ENCODE data around the gene VCL. TPM values are rescaled to one million over a fixed set of nuclear protein-coding genes. Genes with fewer than 3 reads are reported as not detected.

VCL gene
- total RNA-seq, 1 experiment from 2014 or later, result 106 TPM

GRCh38 chr10:74075906-74076305, 78.0 kb downstream of the VCL start:
- Histone ChIP-seq H4K20me1 (ENCODE audit: insufficient read depth) (no peaks in the 10 kb centered on the region), H3K4me2 (ENCODE audit: low read length) (no peak overlapping the region), H3K9me3 (ENCODE audit: control insufficient read depth in 1 of 2, insufficient read depth in 1 of 2, low read depth in 1 of 2, low read length in 2 of 2) (no peaks in the 10 kb centered on the region), H3K79me2 (ENCODE audit: insufficient read depth, low read length) (peaks cover 39% of the 10 kb centered on the region), H3K36me3 (ENCODE audit: control insufficient read depth in 1 of 2, insufficient read depth in 2 of 2, low read length in 2 of 2) (peaks cover 9 to 35% of the 10 kb centered on the region in 2 experiments; a peak in 3 of 4 replicates), H3K4me3 (replicated peaks in 1 of 2; ENCODE audit: low read depth in 1 of 2, low read length in 2 of 2) (no peak overlapping the region), H2AFZ (ENCODE audit: low read depth, low read length, poor library complexity, severe bottlenecking) (no peak overlapping the region), H3K27ac (ENCODE audit: low read depth, low read length) (no peak overlapping the region), H3K27me3 (ENCODE audit: insufficient read depth, low read length) (no peaks in the 10 kb centered on the region), H3K4me1 (ENCODE audit: control insufficient read depth in 1 of 2, insufficient read depth in 2 of 2, low read length in 2 of 2) (peaks cover 30 to 56% of the 10 kb centered on the region in 2 experiments), H3K9ac (ENCODE audit: low read length) (no peak overlapping the region), H3K9me2 (ENCODE audit: insufficient read depth) (no peaks in the 10 kb centered on the region)
- intact Hi-C loops (cut with micrococcal nuclease), result no loop called here
- ATAC-seq, result no peak
- no peak for DNase-seq (ENCODE audit: low read depth, low spot score)
- ChIA-PET POLR2A (interaction anchor here (1.4 kb wide), 1 partner anchor 188 kb away, joined by 3 read pairs; no protein-coding TSS in a partner anchor), RAD21 (ENCODE audit: low non-redundant PET in 1 of 2, low total read pairs in 2 of 2, uncharacterized antibody in 2 of 2, unreplicated experiment in 2 of 2) (no interaction called here), CTCF (interaction anchor here (3.0 kb wide), 1 partner anchor 196 kb away, joined by 9 read pairs; no protein-coding TSS in a partner anchor)
- TF ChIP-seq CEBPB (IDR thresholded peaks at IDR 0.05; ENCODE audit: low read depth) (no peak), YY1 (IDR thresholded peaks at IDR 0.05; ENCODE audit: extremely low read depth, insufficient replicate concordance, low read depth, low read length) (no peak), ELF1 (IDR thresholded peaks at IDR 0.05; ENCODE audit: borderline replicate concordance, low read depth) (no peak), JUND (IDR thresholded peaks at IDR 0.05) (no peak), ZFX (IDR thresholded peaks at IDR 0.05) (no peak), RAD21 (IDR thresholded peaks at IDR 0.05; ENCODE audit: low read depth) (no peak), ZNF274 (IDR thresholded peaks at IDR 0.05; ENCODE audit: low read depth, low read length) (no peak)
- TF ChIP-seq, protein P1, sequence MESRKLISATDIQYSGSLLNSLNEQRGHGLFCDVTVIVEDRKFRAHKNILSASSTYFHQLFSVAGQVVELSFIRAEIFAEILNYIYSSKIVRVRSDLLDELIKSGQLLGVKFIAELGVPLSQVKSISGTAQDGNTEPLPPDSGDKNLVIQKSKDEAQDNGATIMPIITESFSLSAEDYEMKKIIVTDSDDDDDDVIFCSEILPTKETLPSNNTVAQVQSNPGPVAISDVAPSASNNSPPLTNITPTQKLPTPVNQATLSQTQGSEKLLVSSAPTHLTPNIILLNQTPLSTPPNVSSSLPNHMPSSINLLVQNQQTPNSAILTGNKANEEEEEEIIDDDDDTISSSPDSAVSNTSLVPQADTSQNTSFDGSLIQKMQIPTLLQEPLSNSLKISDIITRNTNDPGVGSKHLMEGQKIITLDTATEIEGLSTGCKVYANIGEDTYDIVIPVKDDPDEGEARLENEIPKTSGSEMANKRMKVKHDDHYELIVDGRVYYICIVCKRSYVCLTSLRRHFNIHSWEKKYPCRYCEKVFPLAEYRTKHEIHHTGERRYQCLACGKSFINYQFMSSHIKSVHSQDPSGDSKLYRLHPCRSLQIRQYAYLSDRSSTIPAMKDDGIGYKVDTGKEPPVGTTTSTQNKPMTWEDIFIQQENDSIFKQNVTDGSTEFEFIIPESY (IDR thresholded peaks at IDR 0.05; ENCODE audit: extremely low read depth, insufficient replicate concordance, low read length), result no peak
- BruUV-seq (replicated peaks), result no TSS peak

All from HCT116 (cell line).